ENCODE data around the gene UBAP1. TPM values are rescaled to one million over a fixed set of nuclear protein-coding genes. Genes with fewer than 3 reads are reported as not detected.
A peak's percentile ranks its signal among the peaks of the same experiment; 100 is the strongest.
"Not testable (repeated sequence)": the region's sequence is repeated elsewhere in the genome, so short reads cannot be mapped to it uniquely, and the experiment has no call there.

The UBAP1 gene
- total RNA-seq, 4 donors from 2014 or later = 35.8 to 63.4 (median 55.1) TPM

GRCh38 chr9:34190996-34191892 is 12.4 kb downstream of the UBAP1 start:
- no peak for DNase-seq
- intact Hi-C loops (cut with DNase I) = no loop called here
- peaks cover 0 to 18% (median under 1%) of the 10 kb centered on the region in 3 donors for H3K36me3 ChIP-seq
- peak overlapping the region in 1 of 4 donors; percentile 18 for H3K27ac ChIP-seq
- no peak overlapping the region for H3K4me3 ChIP-seq
- 50 to 58% methylated on average over 5 of the region's 5 CpGs for WGBS, 2 donors
- no peaks in the 10 kb centered on the region for H3K27me3 ChIP-seq
- TF ChIP-seq, protein P1, sequence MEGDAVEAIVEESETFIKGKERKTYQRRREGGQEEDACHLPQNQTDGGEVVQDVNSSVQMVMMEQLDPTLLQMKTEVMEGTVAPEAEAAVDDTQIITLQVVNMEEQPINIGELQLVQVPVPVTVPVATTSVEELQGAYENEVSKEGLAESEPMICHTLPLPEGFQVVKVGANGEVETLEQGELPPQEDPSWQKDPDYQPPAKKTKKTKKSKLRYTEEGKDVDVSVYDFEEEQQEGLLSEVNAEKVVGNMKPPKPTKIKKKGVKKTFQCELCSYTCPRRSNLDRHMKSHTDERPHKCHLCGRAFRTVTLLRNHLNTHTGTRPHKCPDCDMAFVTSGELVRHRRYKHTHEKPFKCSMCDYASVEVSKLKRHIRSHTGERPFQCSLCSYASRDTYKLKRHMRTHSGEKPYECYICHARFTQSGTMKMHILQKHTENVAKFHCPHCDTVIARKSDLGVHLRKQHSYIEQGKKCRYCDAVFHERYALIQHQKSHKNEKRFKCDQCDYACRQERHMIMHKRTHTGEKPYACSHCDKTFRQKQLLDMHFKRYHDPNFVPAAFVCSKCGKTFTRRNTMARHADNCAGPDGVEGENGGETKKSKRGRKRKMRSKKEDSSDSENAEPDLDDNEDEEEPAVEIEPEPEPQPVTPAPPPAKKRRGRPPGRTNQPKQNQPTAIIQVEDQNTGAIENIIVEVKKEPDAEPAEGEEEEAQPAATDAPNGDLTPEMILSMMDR (IDR thresholded peaks at IDR 0.05) = peak in 1 of 6 experiments; percentile 39
- no peak for TF ChIP-seq POLR2A (IDR thresholded peaks at IDR 0.05)
- peaks cover 9 to 74% (median 22%) of the 10 kb centered on the region in 3 donors for H3K4me1 ChIP-seq
- no peaks in the 10 kb centered on the region for H3K9me3 ChIP-seq

- WGBS, 2 donors = 37 to 50% methylated on average over 1 of the region's 1 CpG
- no peak overlapping the region for H3K4me3 ChIP-seq
- H3K27ac ChIP-seq = no peak overlapping the region
- intact Hi-C loops (cut with DNase I) = no loop called here
- H3K4me1 ChIP-seq = peaks cover 9 to 65% (median 22%) of the 10 kb centered on the region in 3 donors
- no peaks in the 10 kb centered on the region for H3K9me3 ChIP-seq
- TF ChIP-seq POLR2A (IDR thresholded peaks at IDR 0.05) = no peak
- TF ChIP-seq, protein P1 (IDR thresholded peaks at IDR 0.05) = no peak
- H3K27me3 ChIP-seq = no peaks in the 10 kb centered on the region
- no peak for DNase-seq
- peaks cover 0 to 32% (median 4%) of the 10 kb centered on the region in 3 donors for H3K36me3 ChIP-seq
Measured at GRCh38 chr9:34195143-34195542, 16.3 kb downstream of the UBAP1 start.

DNA sequence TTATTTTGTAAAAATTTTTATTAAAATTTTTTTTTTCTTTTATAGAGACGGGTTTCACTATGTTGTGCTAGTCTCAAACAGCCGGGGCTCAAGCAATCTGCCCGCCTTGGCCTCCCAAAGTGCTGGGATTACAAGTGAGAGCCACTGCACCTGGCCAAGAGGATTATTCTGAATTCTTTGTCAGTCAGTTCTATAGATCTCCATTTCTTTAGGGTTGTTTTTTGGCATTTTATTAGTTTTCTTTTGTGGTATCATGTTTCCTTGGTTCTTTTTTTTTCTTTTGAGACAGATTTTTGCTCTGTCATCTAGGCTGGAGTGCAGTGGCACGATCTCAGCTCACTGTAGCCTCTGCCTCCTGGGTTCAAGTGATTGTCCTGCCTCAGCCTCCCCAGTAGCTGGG is 18.4 kb downstream of the UBAP1 start:
- peak overlapping the region in 3 of 4 donors; percentile 62 to 82 (median 81) for H3K27ac ChIP-seq
- H3K36me3 ChIP-seq = peaks cover 4 to 50% (median 7%) of the 10 kb centered on the region in 3 donors
- intact Hi-C loops (cut with DNase I); H3K27me3 ChIP-seq; H3K4me3 ChIP-seq; H3K9me3 ChIP-seq; DNase-seq: not testable (repeated sequence)
- H3K4me1 ChIP-seq = peaks cover 9 to 65% (median 15%) of the 10 kb centered on the region in 3 donors
- 94 to 98% methylated on average over 4 of the region's 4 CpGs for WGBS, 2 donors

GRCh38 chr9:34197756-34198711 is 19.2 kb downstream of the UBAP1 start:
- H3K36me3 ChIP-seq = peaks cover 4 to 50% (median 7%) of the 10 kb centered on the region in 3 donors
- peak overlapping the region; percentile 28 to 82 (median 72) for H3K27ac ChIP-seq
- no peaks in the 10 kb centered on the region for H3K9me3 ChIP-seq
- TF ChIP-seq POLR2A (IDR thresholded peaks at IDR 0.05) = no peak
- TF ChIP-seq, protein P1 (IDR thresholded peaks at IDR 0.05) = no peak
- DNase-seq = no peak
- WGBS, 2 donors = 61 to 66% methylated on average over 3 to 4 of the region's 6 CpGs
- H3K27me3 ChIP-seq = no peaks in the 10 kb centered on the region
- intact Hi-C loops (cut with DNase I) = no loop called here
- peaks cover 9 to 63% (median 15%) of the 10 kb centered on the region in 3 donors for H3K4me1 ChIP-seq
- no peak overlapping the region for H3K4me3 ChIP-seq

- TF ChIP-seq, protein P1 (IDR thresholded peaks at IDR 0.05) = no peak
- no peak for TF ChIP-seq POLR2A (IDR thresholded peaks at IDR 0.05)
- Histone ChIP-seq H3K27me3 (no peaks in the 10 kb centered on the region), H3K9me3 (no peaks in the 10 kb centered on the region), H3K36me3 (peaks cover 4 to 41% (median 7%) of the 10 kb centered on the region in 3 donors), H3K4me1 (peaks cover 13 to 76% (median 31%) of the 10 kb centered on the region in 3 donors), H3K4me3 (no peak overlapping the region), H3K27ac (peak overlapping the region in 2 of 4 donors; percentile 29 to 81)
- intact Hi-C loops (cut with DNase I) = no loop called here
- no peak for DNase-seq
- WGBS, 2 donors = 75 to 93% methylated on average over 2 of the region's 2 CpGs
Measured at GRCh38 chr9:34200092-34200491, 21.2 kb downstream of the UBAP1 start.
